DND-41 (cell line): Measurements from ENCODE around the gene ADO.

Experiments
- CTCF ChIP-seq: IDR thresholded peaks from 2 replicates; pipeline ENCODE4 v1.5.1; 2012; ENCODE audit warnings: borderline replicate concordance, low read length, moderate library complexity, mild to moderate bottlenecking; ENCODE audit not compliant: poor library complexity, severe bottlenecking; ENCODE audit errors: extremely low read depth
- EZH2 ChIP-seq: IDR thresholded peaks from 3 replicates; pipeline ENCODE4 v1.6.1; 2012; ENCODE audit warnings: borderline replicate concordance, low read depth, mild to moderate bottlenecking, moderate library complexity, low read length, inconsistent platforms; ENCODE audit not compliant: severe bottlenecking

- TF ChIP-seq CTCF: no peak
- no peak for TF ChIP-seq EZH2
Observed at GRCh38 chr10:62812672-62813439, 8.3 kb downstream of the ADO start.
